K562 (cell line): ENCODE data around the gene HMCN2. TPM values are rescaled to one million over a fixed set of nuclear protein-coding genes. Genes with fewer than 3 reads are reported as not detected.

Experiments used
- ATAC-seq: fragments of 200-7000 bp; cut with Tn5 transposase; 3 replicates; pipeline ENCODE4 v1.9.1; 2020; ENCODE audit warnings: moderate library complexity
- BruUV-seq: library from RNA; stranded (reverse); fragments of 400-500 nt; replicated peaks from 2 replicates; lab custom pipeline; 2021; lab: Mats Ljungman, UMichigan
- CTCF ChIA-PET: fragments of 300-600 bp; formaldehyde crosslinking; extraction: SDS; loops from one replicate; lab custom pipeline; 2021; ENCODE audit warnings: low intra/inter-chr PET ratio; lab: Yijun Ruan, JAX
- POLR2A ChIA-PET: fragments of 300-600, 350-650 bp; sonication (Branson Sonifier 250); formaldehyde crosslinking; extraction: SDS; loops from one replicate; lab custom pipeline; 2021; ENCODE audit warnings: antibody characterized with exemption, inconsistent platforms; lab: Yijun Ruan, JAX
- DNase-seq, 4 experiments: peaks; one replicate each; pipeline versions ENCODE4 v3.0.0 to v3.0.0-alpha.2; 2011 to 2018; ENCODE audit warnings: low spot score in 3 of 4, mixed read lengths in 3 of 4; ENCODE audit errors: extremely low read depth in 1 of 4
- FAIRE-seq: peaks from 2 replicates; lab custom pipeline; 2011; peaks lifted over from hg19 to GRCh38; lab: Jason Lieb, UNC
- H2AFZ ChIP-seq: 2 replicates; pipeline ENCODE4 v1.6.0; 2011; ENCODE audit warnings: low read depth, low read length, control low read depth, inconsistent platforms
- H3K27ac ChIP-seq: fragments of 200-600 bp; 3 replicates; pipeline ENCODE4 v1.8.0; 2011; ENCODE audit warnings: low read depth, mild to moderate bottlenecking, control low read depth, inconsistent platforms, low read length, moderate library complexity, mixed read lengths; ENCODE audit errors: extremely low read depth
- H3K27me3 ChIP-seq, 2 experiments: fragments of 300-600 bp in 1 of 2; 2 replicates in 1 of 2; 3 replicates in 1 of 2; pipeline versions ENCODE4 v1.6.0 to v1.8.0; 2011; ENCODE audit warnings: inconsistent platforms in 2 of 2, low read length in 2 of 2, mild to moderate bottlenecking in 1 of 2, mixed read lengths in 1 of 2, moderate library complexity in 1 of 2; ENCODE audit not compliant: control insufficient read depth in 2 of 2, insufficient read depth in 2 of 2
- H3K36me3 ChIP-seq: fragments of 300-600 bp; 3 replicates; pipeline ENCODE4 v1.8.0; 2011; ENCODE audit warnings: mild to moderate bottlenecking, low read length, inconsistent platforms; ENCODE audit not compliant: control insufficient read depth, insufficient read depth
- H3K4me1 ChIP-seq, 2 experiments: fragments of 200-600 bp in 1 of 2; replicated peaks in 1 of 2; 2 replicates in 1 of 2; 3 replicates in 1 of 2; pipeline versions ENCODE4 v1.5.1 to v1.8.0; 2011; ENCODE audit warnings: inconsistent platforms in 2 of 2, low read length in 2 of 2, mild to moderate bottlenecking in 1 of 2, mixed read lengths in 1 of 2, moderate library complexity in 1 of 2; ENCODE audit not compliant: control insufficient read depth in 2 of 2, insufficient read depth in 2 of 2
- H3K4me2 ChIP-seq: 2 replicates; pipeline ENCODE4 v1.6.1; 2011; ENCODE audit warnings: low read length, control low read depth, inconsistent platforms, mixed read lengths; ENCODE audit not compliant: insufficient read depth
- H3K4me3 ChIP-seq: fragments of 200-600 bp; sonication (generic), shearing (Covaris generic); 2 replicates; pipeline ENCODE4 v1.5.1; 2016; ENCODE audit warnings: control low read depth, inconsistent platforms
- H3K79me2 ChIP-seq: fragments of 200-600 bp; 3 replicates; pipeline ENCODE4 v1.8.0; 2011; ENCODE audit warnings: low read length, inconsistent platforms; ENCODE audit not compliant: control insufficient read depth, insufficient read depth
- H3K9ac ChIP-seq, 2 experiments: 2 replicates each; pipeline versions ENCODE4 v1.6.0 to v1.6.1; 2011; ENCODE audit warnings: low read depth in 2 of 2, low read length in 2 of 2, control low read depth in 1 of 2, inconsistent platforms in 1 of 2, mild to moderate bottlenecking in 1 of 2, mixed read lengths in 1 of 2; ENCODE audit not compliant: insufficient read depth in 1 of 2
- H3K9me1 ChIP-seq: one replicate; pipeline ENCODE4 v1.6.0; 2011; ENCODE audit warnings: inconsistent platforms, mild to moderate bottlenecking, low read length, moderate library complexity; ENCODE audit not compliant: control insufficient read depth, insufficient read depth
- H3K9me3 ChIP-seq: replicated peaks from 2 replicates; pipeline ENCODE4 v1.5.1; 2011; ENCODE audit warnings: low read depth, low read length, inconsistent platforms; ENCODE audit not compliant: control insufficient read depth, insufficient read depth
- H4K20me1 ChIP-seq: replicated peaks from 2 replicates; pipeline ENCODE4 v1.6.1; 2011; ENCODE audit warnings: low read length, inconsistent platforms, mixed read lengths; ENCODE audit not compliant: control insufficient read depth, insufficient read depth
- BCOR ChIP-seq: fragments of 450-650 bp; IDR thresholded peaks from 2 replicates; pipeline ENCODE4 v1.6.1; 2016
- DMBX1 ChIP-seq: fragments of 250-450 bp; sonication (Bioruptor Pico); IDR thresholded peaks from 2 replicates; pipeline ENCODE4 v1.8.0; 2022; ENCODE audit warnings: inconsistent platforms, mild to moderate bottlenecking, moderate library complexity, borderline replicate concordance
- HIVEP1 ChIP-seq: fragments of 250-450 bp; sonication (Bioruptor Pico); IDR thresholded peaks from 2 replicates; pipeline ENCODE4 v1.4.0; 2020; ENCODE audit warnings: mild to moderate bottlenecking
- MAZ ChIP-seq, 2 experiments: fragments of 450-650 bp in 1 of 2; sonication (generic) in 1 of 2; formaldehyde crosslinking; IDR thresholded peaks in 1 of 2; conservative IDR thresholded peaks in 1 of 2; 2 replicates each; pipeline versions ENCODE4 v1.4.0 to v1.5.0; 2020; ENCODE audit warnings: mild to moderate bottlenecking in 1 of 2, missing genetic modification reagents in 1 of 2
- MCM7 ChIP-seq, 2 experiments: fragments of 450-650 bp; IDR thresholded peaks; 2 replicates each; pipeline ENCODE4 v1.6.1; 2016 to 2018
- REST ChIP-seq, 2 experiments: fragments of 450-650 bp; formaldehyde crosslinking in 1 of 2; IDR thresholded peaks; 2 replicates each; pipeline versions ENCODE4 v1.4.0 to v1.6.1; 2014 to 2020; ENCODE audit warnings: mild to moderate bottlenecking in 2 of 2, borderline replicate concordance in 1 of 2, low read depth in 1 of 2
- SREBF1 ChIP-seq: fragments of 150-350 bp; IDR thresholded peaks from 2 replicates; pipeline ENCODE4 v1.6.1; 2014; ENCODE audit warnings: antibody characterized with exemption, low read depth, low read length, borderline replicate concordance
- TAF7 ChIP-seq: fragments of 450-650 bp; IDR thresholded peaks from 2 replicates; pipeline ENCODE4 v1.6.1; 2016; ENCODE audit warnings: missing genetic modification characterization, missing compliant biosample characterization
- TEAD1 ChIP-seq, 2 experiments: fragments of 450-650 bp in 1 of 2; sonication (generic) in 1 of 2; formaldehyde crosslinking; IDR thresholded peaks; 2 replicates each; pipeline versions ENCODE4 v1.4.0 to v1.8.0; 2020 to 2022; ENCODE audit warnings: mild to moderate bottlenecking in 2 of 2, missing genetic modification reagents in 1 of 2
- ZNF24 ChIP-seq: fragments of 450-650 bp; IDR thresholded peaks from 2 replicates; pipeline ENCODE4 v1.6.1; 2016
- ZNF507 ChIP-seq: conservative IDR thresholded peaks from 2 replicates; pipeline ENCODE4 v1.6.1; 2017; ENCODE audit warnings: missing genetic modification characterization, missing compliant biosample characterization
- ZNF830 ChIP-seq: fragments of 250-450 bp; sonication (Bioruptor Pico); IDR thresholded peaks from 2 replicates; pipeline ENCODE4 v1.5.0; 2021; ENCODE audit warnings: mild to moderate bottlenecking
- WGBS: fragments of 100-300 bp; shearing (Covaris generic); methylation state at CpG from one replicate; pipeline ENCODE4 v1.1.6; 2016; ENCODE audit warnings: low coverage, mixed read lengths; ENCODE audit not compliant: insufficient coverage; ENCODE audit errors: missing lambda C conversion rate; 5-methylcytosine and 5-hydroxymethylcytosine counted together
- in situ Hi-C: fragments of 300-500 bp; cut with MboI; formaldehyde crosslinking; loops from 4 replicates; pipeline ENCODE4 v1.15.0; 2018; ENCODE audit warnings: inconsistent platforms, mixed read lengths
- intact Hi-C: fragments of 100-400 bp; cut with micrococcal nuclease; formaldehyde crosslinking; loops from 2 replicates; pipeline ENCODE4 v1.14.2; 2022
- polyA plus RNA-seq, 8 experiments: library from polyadenylated mRNA; depleted of rRNA in 4 of 8; stranded (reverse) in 5 of 8; unstranded in 3 of 8; fragments of >200 nt; fragmentation: Nextera tagmentation in 2 of 8; fragmentation: Illumina TruSeq in 1 of 8; extraction: Ambion mirVana in 2 of 8; extraction: Trizol in 1 of 8; gene quantifications; 2 replicates each; pipeline versions ENCODE4 v1.2.1 to v1.2.3, GENCODE V29; 2011 to 2014; ENCODE audit warnings: inconsistent platforms in 1 of 8, missing spikeins in 1 of 8
- total RNA-seq, 7 experiments: library from RNA; depleted of rRNA in 6 of 7; stranded (reverse); fragments of >200 nt in 6 of 7; fragmentation: Illumina TruSeq in 2 of 7; extraction: Trizol in 2 of 7; gene quantifications; 2 replicates each; pipeline versions ENCODE4 v1.2.1 to v1.2.3, GENCODE V29; 2011 to 2021; ENCODE audit warnings: low replicate concordance in 1 of 7

Gene HMCN2
- total and polyA plus RNA-seq, 9 of the 15 experiments (the other 6 are each of a cell fraction or from before 2014, with no cell fraction given) = 0.01 TPM; not detected in 8

GRCh38 chr9:130438382-130438981 is 172.9 kb downstream of the HMCN2 start:
- DNase-seq (no peak), ATAC-seq (no peak), FAIRE-seq (no peak)
- in situ Hi-C loops = no loop called here
- Histone ChIP-seq H2AFZ (no peak overlapping the region), H3K79me2 (no peaks in the 10 kb centered on the region), H4K20me1 (0 out of 2 replicates have a peak, but pooled peaks cover 2% of the 10 kb centered on the region), H3K9me1 (no peaks in the 10 kb centered on the region), H3K36me3 (no peaks in the 10 kb centered on the region), H3K4me2 (no peak overlapping the region), H3K4me3 (no peak overlapping the region), H3K27me3 (peaks cover 6 to 22% of the 10 kb centered on the region in 2 experiments; a peak in 2 of 5 replicates), H3K27ac (no peak overlapping the region), H3K4me1 (peaks cover 0 to 4% of the 10 kb centered on the region in 2 experiments; a peak in 2 of 5 replicates), H3K9ac (no peak overlapping the region; a peak in 1 of 4 replicates), H3K9me3 (no peaks in the 10 kb centered on the region; the same call in 1 of the 2 replicates)
- BruUV-seq = no TSS peak
- CTCF ChIA-PET = no interaction called here
- intact Hi-C loops = no loop called here
- TF ChIP-seq TAF7 (tag) (no peak), REST (IDR thresholded peaks at IDR 0.05; ENCODE audit: borderline replicate concordance) (no peak), REST (CRISPR knock-in tag; IDR thresholded peaks at IDR 0.05; ENCODE audit: low read depth) (no peak), DMBX1 (CRISPR knock-in tag) (no peak), ZNF507 (no peak), HIVEP1 (CRISPR knock-in tag) (no peak), SREBF1 (no peak), BCOR (no peak), MCM7 (IDR thresholded peaks at IDR 0.05) (no peak), ZNF830 (CRISPR knock-in tag) (no peak), TEAD1 (CRISPR knock-in tag; IDR thresholded peaks at IDR 0.05) (no peak), MAZ (CRISPR knock-in tag; conservative IDR thresholded peaks at IDR 0.05 in 1 of 2, IDR thresholded peaks at IDR 0.05 in 1 of 2) (no peak), ZNF24 (no peak)
- POLR2A ChIA-PET = interaction anchor here (0.8 kb wide), 1 partner anchor 9 kb away, joined by 3 read pairs; no protein-coding TSS in a partner anchor
- 14% methylated on average over 6 of the region's 6 CpGs for WGBS
